GM19455 (cell line): Measurements from ENCODE around the gene SORCS2.

Experiments
- ATAC-seq: cut with Tn5 transposase; IDR thresholded peaks from one replicate; pipeline ENCODE4 v1.9.1; 2021; ENCODE audit not compliant: unreplicated experiment

SORCS2 gene

GRCh38 chr4:7487998-7488671 is 295.8 kb downstream of the SORCS2 start:
- no peak for ATAC-seq

DNA sequence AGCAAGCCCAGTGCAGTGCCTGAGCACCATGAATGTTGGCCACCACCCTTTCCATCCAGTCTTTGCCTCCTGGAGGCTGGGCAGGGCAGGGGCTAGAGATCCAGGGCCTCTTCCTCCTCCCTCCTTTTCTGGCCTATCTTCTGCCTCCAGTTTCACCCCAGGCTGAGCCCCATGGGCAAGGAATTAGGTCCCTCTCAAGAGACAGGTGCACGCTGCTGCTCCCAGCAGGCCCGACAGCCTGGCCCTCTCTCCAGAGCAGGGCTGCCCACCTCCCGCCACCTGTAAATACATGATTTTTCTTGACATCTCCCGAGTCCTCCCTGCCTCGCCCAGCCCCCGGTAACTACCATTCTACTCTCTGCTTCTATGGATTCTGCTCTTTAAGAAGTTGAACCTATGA is 299.6 kb downstream of the SORCS2 start:
- ATAC-seq = no peak

GRCh38 chr4:7498446-7499200 is 306.3 kb downstream of the SORCS2 start:
- ATAC-seq = no peak

- no peak for ATAC-seq
Measured at GRCh38 chr4:7499661-7500060, 307.3 kb downstream of the SORCS2 start.

- ATAC-seq = no peak
Measured at GRCh38 chr4:7500404-7500803, 308.1 kb downstream of the SORCS2 start.

DNA sequence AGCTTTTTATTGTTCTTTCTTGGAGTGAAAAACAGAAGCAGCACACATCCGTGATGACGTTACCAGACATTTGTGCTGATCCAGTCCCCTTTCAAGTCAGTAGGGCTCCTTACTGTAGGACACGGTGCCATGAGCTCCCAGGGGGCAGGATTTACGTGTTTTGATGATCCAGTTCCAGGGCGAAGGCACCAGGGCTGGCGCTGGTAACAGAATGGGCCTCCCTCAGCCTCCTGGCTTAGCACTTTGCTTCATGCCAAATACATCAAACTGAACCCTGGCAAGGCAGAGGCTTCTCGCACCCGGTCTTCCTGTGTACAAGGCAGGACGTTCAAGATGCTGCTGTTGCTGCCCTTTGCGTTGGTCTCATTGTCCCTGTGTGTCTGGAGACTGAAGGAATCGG is 309.0 kb downstream of the SORCS2 start:
- no peak for ATAC-seq

- no peak for ATAC-seq
Measured at GRCh38 chr4:7501873-7502272, 309.5 kb downstream of the SORCS2 start.

GRCh38 chr4:7503559-7504249 is 311.4 kb downstream of the SORCS2 start:
- ATAC-seq = no peak

DNA sequence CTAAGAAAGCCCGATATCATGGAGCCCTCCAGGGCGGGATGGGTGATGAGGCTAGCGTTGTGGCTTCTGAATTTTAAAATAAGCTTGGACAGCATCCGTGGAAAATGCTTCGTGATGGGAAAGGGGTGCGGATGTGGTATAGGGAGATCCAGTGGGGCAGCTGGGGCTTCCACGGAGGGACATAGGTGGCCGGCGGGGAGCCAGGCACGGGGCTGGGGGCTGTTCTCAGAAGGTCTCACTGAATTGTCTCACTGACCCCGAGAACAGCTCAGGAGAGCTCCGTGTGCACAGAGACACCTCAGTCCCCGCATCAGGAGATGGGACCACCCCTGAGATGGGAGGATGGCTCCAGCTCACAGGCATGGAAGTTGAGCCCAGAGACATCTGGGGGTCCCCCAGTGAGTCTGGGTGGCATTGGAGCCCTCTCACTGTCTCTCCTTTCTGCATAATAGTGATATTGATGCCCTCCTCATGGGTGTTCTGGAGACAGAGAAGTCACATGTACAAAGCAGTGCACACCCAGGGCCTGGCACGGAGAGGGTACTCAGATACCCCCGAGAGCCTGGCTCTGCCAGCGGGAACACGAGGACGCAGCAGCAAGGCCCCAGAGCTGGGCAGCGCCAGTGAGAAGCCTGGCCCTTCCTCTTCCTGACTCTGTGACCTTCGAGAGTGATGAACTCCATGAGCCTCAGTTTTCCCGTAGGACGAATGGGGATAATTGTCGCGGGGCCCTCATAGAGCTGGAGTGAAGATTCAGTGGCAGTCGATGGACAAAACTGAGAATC is 313.0 kb downstream of the SORCS2 start:
- no peak for ATAC-seq

DNA sequence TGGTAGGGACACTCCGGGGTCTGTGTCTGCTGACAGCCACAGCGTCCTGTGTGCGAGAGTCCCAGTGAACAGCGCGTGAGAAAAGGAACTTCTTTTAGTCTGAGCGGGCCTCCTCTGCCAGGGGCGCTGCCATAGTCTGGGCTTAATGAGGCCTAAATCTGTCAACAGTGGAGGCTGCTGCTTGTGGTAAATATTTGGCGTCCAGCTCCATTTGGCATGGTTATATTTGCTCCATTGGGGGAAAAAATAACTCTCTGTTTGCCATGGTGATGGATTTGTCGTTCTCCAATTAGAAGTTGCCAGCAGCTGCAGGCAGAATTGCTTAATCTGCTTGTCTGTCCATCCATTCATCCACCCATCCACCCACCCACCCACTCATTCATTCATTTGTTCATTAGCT is 313.8 kb downstream of the SORCS2 start:
- no peak for ATAC-seq

DNA sequence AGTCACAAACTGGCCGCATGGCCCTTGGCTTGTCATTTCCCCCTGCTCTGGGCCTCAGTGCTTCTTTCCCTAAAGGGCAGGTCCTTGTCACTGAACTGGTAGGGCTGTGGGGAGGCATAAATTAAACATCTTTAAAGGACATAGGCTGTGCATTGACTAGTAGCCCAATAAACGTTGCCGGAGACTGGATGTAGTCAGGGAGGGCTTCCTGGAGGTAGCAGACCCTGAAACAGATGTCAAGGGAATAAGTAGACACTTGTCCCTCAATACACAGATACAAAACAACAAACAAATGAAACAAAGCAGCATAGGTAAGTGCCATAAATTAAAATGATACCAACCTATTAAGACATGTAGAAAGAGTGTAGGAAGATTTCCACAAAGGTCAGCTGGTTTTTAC is 314.2 kb downstream of the SORCS2 start:
- no peak for ATAC-seq

GRCh38 chr4:7507381-7507780 is 315.0 kb downstream of the SORCS2 start:
- no peak for ATAC-seq

GRCh38 chr4:7510066-7510465 is 317.7 kb downstream of the SORCS2 start:
- no peak for ATAC-seq

DNA sequence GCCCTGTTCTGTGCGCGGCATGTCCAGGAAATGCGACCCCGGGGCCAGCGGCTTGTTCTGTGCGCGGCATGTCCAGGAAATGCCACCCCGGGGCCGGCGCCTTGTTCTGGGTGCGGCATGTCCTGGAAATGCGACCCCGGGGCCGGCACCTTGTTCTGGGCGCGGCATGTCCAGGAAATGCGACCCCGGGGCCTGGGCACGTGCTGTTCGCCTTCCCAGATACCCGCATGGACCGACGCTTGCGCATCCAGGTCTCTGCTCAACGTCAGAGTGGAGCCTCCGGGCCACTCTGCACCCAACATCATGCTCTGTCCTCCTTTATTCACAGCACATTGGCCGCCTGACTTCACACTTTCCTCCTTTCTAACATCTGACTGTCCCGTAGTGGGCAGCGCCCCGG is 318.2 kb downstream of the SORCS2 start:
- ATAC-seq = no peak

DNA sequence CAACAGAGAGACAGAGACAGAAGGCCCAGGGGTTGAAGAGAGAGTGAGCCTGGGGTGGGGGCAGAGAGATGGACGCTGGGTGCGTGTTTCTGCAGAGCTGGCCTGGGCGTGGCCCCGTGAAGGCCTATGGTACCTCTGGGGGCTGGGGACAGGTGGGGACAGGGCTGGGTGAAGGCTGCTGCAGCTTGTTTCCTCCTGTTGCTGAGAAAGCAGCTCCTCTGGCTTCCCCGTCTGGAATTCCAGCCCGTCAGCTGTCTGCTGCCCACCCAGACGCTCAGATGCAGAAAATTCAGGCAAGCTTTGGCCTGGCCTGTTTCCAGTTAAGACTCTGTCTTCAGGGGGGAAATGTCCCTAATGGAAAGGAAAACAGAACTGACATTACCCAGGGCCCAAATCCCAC is 319.2 kb downstream of the SORCS2 start:
- no peak for ATAC-seq

DNA sequence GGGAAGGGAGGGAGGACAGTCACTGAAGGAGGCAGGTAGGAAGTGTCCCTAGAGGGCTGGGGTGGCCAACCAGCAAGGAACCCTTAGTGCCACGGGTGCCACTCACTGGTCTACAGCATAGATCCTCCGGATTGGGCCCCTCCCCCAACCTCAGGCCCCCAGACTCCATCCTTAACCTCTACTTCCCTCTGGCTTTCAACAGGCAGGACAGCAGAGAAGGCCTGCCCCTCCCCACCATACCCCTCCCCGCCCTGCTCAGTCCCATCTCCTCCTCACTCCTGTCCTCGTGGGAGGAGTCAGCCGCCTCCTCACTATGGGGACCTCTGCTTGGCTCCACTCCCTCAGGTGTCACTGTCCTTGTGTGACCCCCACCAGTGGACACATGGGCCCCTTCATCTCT is 320.1 kb downstream of the SORCS2 start:
- ATAC-seq = no peak

GRCh38 chr4:7512946-7513345 is 320.6 kb downstream of the SORCS2 start:
- no peak for ATAC-seq

- ATAC-seq = no peak
Measured at GRCh38 chr4:7513671-7514070, 321.3 kb downstream of the SORCS2 start.

DNA sequence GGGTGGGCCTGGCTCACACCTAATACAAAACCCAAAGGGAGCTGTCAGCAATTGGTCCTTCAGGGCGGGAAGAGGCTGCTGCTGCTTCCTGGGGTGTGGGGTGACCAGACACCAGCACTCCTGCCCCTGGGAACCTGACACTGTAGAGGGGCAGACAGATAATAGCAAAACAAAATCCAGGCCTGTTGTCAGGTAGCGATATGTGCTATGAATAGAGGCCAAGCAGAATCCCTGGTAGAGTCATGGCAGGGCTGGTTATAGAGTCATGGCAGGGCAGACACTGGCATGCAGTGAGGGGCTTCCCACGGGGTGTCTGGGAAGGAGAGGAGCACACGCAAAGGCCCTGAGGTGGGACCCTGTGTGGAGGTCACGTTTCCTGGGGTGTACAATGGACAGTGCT is 321.9 kb downstream of the SORCS2 start:
- ATAC-seq = no peak

- ATAC-seq = no peak
Measured at GRCh38 chr4:7514789-7515188, 322.5 kb downstream of the SORCS2 start.

- no peak for ATAC-seq
Measured at GRCh38 chr4:7515390-7515902, 323.1 kb downstream of the SORCS2 start.
